ENCODE measurements around the gene TSPAN10. TPM values are rescaled to one million over a fixed set of nuclear protein-coding genes. Genes with fewer than 3 reads are reported as not detected.

The TSPAN10 gene
- total and polyA plus RNA-seq, 9 of the 15 experiments (the other 6 are each of a cell fraction or from before 2014, with no cell fraction given) = 0.05 to 0.31 (median 0.13) TPM; not detected in 1

DNA sequence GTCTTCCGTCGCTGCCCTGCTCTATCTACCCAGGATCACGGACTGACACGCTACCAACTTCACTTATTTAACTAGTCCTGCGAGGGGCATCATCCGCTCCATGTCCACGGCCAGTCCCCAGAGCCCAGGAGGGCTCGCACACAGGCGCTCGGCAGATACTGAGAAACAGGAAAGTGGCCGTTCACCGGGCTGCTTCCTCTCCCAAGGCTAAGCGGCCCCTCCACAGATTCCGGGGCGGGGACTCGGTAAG, 29.0 kb downstream of the TSPAN10 start:
- Histone ChIP-seq H3K9me1 (ENCODE audit: control insufficient read depth, insufficient read depth, low read length) (no peaks in the 10 kb centered on the region), H2AFZ (ENCODE audit: low read depth, low read length) (peak overlapping the region; percentile 53; the same call in 1 of the 2 replicates), H3K4me1 (replicated peaks in 1 of 2; ENCODE audit: control insufficient read depth in 2 of 2, insufficient read depth in 2 of 2, low read length in 2 of 2) (peaks cover 36 to 77% of the 10 kb centered on the region in 2 experiments), H3K36me3 (ENCODE audit: control insufficient read depth, insufficient read depth, low read length) (peaks cover 51% of the 10 kb centered on the region), H3K79me2 (ENCODE audit: control insufficient read depth, insufficient read depth, low read length) (peaks cover 63% of the 10 kb centered on the region), H3K4me3 (peak overlapping the region; percentile 87), H4K20me1 (replicated peaks; ENCODE audit: control insufficient read depth, insufficient read depth, low read length) (no peaks in the 10 kb centered on the region), H3K27ac (ENCODE audit: extremely low read depth, low read depth, low read length) (peak overlapping the region; percentile 98), H3K27me3 (ENCODE audit: control insufficient read depth in 2 of 2, insufficient read depth in 2 of 2, low read length in 2 of 2) (no peaks in the 10 kb centered on the region), H3K9me3 (replicated peaks; ENCODE audit: control insufficient read depth, insufficient read depth, low read depth, low read length) (no peaks in the 10 kb centered on the region), H3K4me2 (ENCODE audit: insufficient read depth, low read length) (peak overlapping the region; percentile 94), H3K9ac (ENCODE audit: insufficient read depth in 1 of 2, low read depth in 2 of 2, low read length in 2 of 2) (peak overlapping the region; percentile 99 to 100)
- no peak for FAIRE-seq
- no peak for ATAC-seq
- ChIA-PET POLR2A (interaction anchor here (0.8 to 1.4 kb wide), 6 partner anchors 10 to 48 kb away, joined by 4 to 9 read pairs (median 6); partner anchors contain the start of genes ARL16 and HGS), CTCF (ENCODE audit: low intra/inter-chr PET ratio) (no interaction called here)
- no peak for DNase-seq (ENCODE audit: extremely low read depth in 1 of 4, low spot score in 3 of 4)
- in situ Hi-C loops (cut with MboI) (no loop called here), intact Hi-C loops (cut with micrococcal nuclease) (loop anchor here (1.0 to 5.0 kb wide), 2 partner anchors 30 to 36 kb away; partner anchors contain the start of gene MRPL12)
- 1% methylated on average over 13 of the region's 16 CpGs for WGBS (ENCODE audit: insufficient coverage, low coverage, missing lambda C conversion rate)
- BruUV-seq (replicated peaks) = TSS peak; percentile 90
- no peak for TF ChIP-seq CHCHD3 (CRISPR knock-in tag; IDR thresholded peaks at IDR 0.05)
- peak; percentile 6 for TF ChIP-seq BRD9 (IDR thresholded peaks at IDR 0.05; ENCODE audit: low read depth, partially characterized antibody)
- peak; percentile 6 for TF ChIP-seq KDM5B (IDR thresholded peaks at IDR 0.05; ENCODE audit: insufficient replicate concordance, low read depth, low read length)
- no peak for TF ChIP-seq ZNF263 (CRISPR knock-in tag; IDR thresholded peaks at IDR 0.05; ENCODE audit: borderline replicate concordance)
- peak in 1 of 2 experiments; percentile 40; a peak in 1 of 4 replicates for TF ChIP-seq ZNF639 (CRISPR knock-in tag; conservative IDR thresholded peaks at IDR 0.05 in 1 of 2, IDR thresholded peaks at IDR 0.05 in 1 of 2)
- TF ChIP-seq, protein P1, sequence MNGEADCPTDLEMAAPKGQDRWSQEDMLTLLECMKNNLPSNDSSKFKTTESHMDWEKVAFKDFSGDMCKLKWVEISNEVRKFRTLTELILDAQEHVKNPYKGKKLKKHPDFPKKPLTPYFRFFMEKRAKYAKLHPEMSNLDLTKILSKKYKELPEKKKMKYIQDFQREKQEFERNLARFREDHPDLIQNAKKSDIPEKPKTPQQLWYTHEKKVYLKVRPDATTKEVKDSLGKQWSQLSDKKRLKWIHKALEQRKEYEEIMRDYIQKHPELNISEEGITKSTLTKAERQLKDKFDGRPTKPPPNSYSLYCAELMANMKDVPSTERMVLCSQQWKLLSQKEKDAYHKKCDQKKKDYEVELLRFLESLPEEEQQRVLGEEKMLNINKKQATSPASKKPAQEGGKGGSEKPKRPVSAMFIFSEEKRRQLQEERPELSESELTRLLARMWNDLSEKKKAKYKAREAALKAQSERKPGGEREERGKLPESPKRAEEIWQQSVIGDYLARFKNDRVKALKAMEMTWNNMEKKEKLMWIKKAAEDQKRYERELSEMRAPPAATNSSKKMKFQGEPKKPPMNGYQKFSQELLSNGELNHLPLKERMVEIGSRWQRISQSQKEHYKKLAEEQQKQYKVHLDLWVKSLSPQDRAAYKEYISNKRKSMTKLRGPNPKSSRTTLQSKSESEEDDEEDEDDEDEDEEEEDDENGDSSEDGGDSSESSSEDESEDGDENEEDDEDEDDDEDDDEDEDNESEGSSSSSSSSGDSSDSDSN (IDR thresholded peaks at IDR 0.05; ENCODE audit: borderline replicate concordance in 1 of 2, low read depth in 2 of 2, low read length in 2 of 2) = peak in 1 of 2 experiments; percentile 3; a peak in 1 of 4 replicates
- peak; percentile 75; the same call in 1 of the 2 replicates for TF ChIP-seq ZNF395 (CRISPR knock-in tag; IDR thresholded peaks at IDR 0.05)
- no peak for TF ChIP-seq ZNF121 (CRISPR knock-in tag; conservative IDR thresholded peaks at IDR 0.05)
- 0 out of 2 replicates have a peak, but pooled peaks have one; percentile 26 for TF ChIP-seq ZBTB1 (CRISPR knock-in tag; IDR thresholded peaks at IDR 0.05; ENCODE audit: borderline replicate concordance, low read depth)
- peak; percentile 53 for TF ChIP-seq SAP30 (IDR thresholded peaks at IDR 0.05; ENCODE audit: borderline replicate concordance, insufficient read depth, low read depth, low read length, poor library complexity, severe bottlenecking)
- peak; percentile 70 for TF ChIP-seq CHD1 (IDR thresholded peaks at IDR 0.05; ENCODE audit: low read length)
- 0 out of 4 replicates have a peak, but pooled peaks of 1 of the 2 experiments have one; percentile 3 for TF ChIP-seq MAZ (CRISPR knock-in tag; conservative IDR thresholded peaks at IDR 0.05 in 1 of 2, IDR thresholded peaks at IDR 0.05 in 1 of 2)
- TF ChIP-seq ARNT (IDR thresholded peaks at IDR 0.05) = 0 out of 4 replicates have a peak, but pooled peaks of 1 of the 2 experiments have one; percentile 10
